ENCODE measurements around the gene MEIS2.

MEIS2 gene

GRCh38 chr15:36867436-36867835, 232.9 kb downstream of the MEIS2 start:
- no peak for DNase-seq

GRCh38 chr15:36866896-36867295, 233.5 kb downstream of the MEIS2 start:
- DNase-seq, result no peak

- DNase-seq, result no peak
These were observed 236.8 kb downstream of the MEIS2 start for GRCh38 chr15:36863570-36863969.

GRCh38 chr15:36860792-36861191, 239.6 kb downstream of the MEIS2 start:
- DNase-seq, result no peak

- no peak for DNase-seq
These were observed 241.9 kb downstream of the MEIS2 start for GRCh38 chr15:36858423-36858822.

GRCh38 chr15:36856339-36856973, 243.9 kb downstream of the MEIS2 start:
- DNase-seq, result no peak

GRCh38 chr15:36850864-36851263, 249.5 kb downstream of the MEIS2 start:
- no peak for DNase-seq

GRCh38 chr15:36845270-36845669, 255.1 kb downstream of the MEIS2 start:
- DNase-seq, result no peak

GRCh38 chr15:36844534-36844998, 255.8 kb downstream of the MEIS2 start:
- DNase-seq, result no peak

- DNase-seq, result no peak
These were observed 256.5 kb downstream of the MEIS2 start for GRCh38 chr15:36843822-36844221.

GRCh38 chr15:36841193-36841592, 259.2 kb downstream of the MEIS2 start:
- no peak for DNase-seq
